ENCODE measurements around the gene TBC1D5.

GRCh38 chr3:17632401-17633100 is 109.9 kb downstream of the TBC1D5 start:
- TF ChIP-seq POLR2A (IDR thresholded peaks at IDR 0.05) (no peak), CTCF (IDR thresholded peaks at IDR 0.05) (no peak)

Measured in vagina (tissue), 2 donors.